ENCODE measurements around the gene DDX52.

The DDX52 gene

DNA sequence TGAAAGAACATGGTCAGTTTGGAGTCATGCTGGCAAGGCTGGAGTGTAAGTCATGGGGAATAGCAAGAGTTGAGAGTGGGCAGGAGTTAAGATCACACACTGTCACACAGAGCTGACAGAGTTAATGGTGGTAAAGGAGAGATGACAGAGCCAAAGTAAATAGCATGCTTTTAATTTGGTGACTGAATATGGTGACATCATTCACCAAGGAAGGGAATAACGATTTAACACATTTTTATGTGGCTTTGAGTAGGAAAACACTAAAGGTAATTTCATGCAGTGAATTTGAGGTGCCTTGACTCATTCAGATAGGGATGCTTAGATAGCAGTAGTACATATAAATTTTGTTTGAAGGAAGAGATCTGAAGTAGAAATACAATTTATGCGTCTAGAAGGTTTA, 76.1 kb downstream of the DDX52 start:
- in situ Hi-C loops (cut with MboI; ENCODE audit: low pct_unique_long_range_greater_than_20kb, low sequenced_read_pairs, unreplicated experiment): no loop called here
- DNase-seq (ENCODE audit: low spot score): no peak

DNA sequence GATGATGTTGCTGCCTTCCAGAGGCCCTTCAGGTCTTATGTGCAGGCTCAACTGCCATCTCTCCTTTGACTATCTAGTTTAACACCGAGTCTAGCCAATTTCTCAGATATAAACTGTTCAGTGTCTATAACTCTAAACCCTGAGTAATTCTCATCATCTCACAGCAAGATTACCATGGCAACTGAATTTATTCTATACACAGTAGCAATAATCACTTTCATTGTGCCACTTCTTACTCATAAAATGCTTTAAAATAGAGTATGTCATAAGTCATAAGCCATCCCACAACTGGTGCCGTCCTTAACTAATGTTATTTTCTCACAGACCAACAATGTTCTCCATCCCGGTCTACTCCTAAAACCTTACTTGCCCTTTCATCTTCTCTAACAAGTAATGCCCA, 79.0 kb downstream of the DDX52 start:
- DNase-seq (ENCODE audit: low spot score): no peak
- TF ChIP-seq, protein P1, sequence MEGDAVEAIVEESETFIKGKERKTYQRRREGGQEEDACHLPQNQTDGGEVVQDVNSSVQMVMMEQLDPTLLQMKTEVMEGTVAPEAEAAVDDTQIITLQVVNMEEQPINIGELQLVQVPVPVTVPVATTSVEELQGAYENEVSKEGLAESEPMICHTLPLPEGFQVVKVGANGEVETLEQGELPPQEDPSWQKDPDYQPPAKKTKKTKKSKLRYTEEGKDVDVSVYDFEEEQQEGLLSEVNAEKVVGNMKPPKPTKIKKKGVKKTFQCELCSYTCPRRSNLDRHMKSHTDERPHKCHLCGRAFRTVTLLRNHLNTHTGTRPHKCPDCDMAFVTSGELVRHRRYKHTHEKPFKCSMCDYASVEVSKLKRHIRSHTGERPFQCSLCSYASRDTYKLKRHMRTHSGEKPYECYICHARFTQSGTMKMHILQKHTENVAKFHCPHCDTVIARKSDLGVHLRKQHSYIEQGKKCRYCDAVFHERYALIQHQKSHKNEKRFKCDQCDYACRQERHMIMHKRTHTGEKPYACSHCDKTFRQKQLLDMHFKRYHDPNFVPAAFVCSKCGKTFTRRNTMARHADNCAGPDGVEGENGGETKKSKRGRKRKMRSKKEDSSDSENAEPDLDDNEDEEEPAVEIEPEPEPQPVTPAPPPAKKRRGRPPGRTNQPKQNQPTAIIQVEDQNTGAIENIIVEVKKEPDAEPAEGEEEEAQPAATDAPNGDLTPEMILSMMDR (IDR thresholded peaks at IDR 0.05; ENCODE audit: extremely low read depth, insufficient read depth, missing control alignments): no peak
- in situ Hi-C loops (cut with MboI; ENCODE audit: low pct_unique_long_range_greater_than_20kb, low sequenced_read_pairs, unreplicated experiment): no loop called here

More for the DNA sequence above, 76.1 kb downstream of the DDX52 start:
- TF ChIP-seq, protein P1 (IDR thresholded peaks at IDR 0.05; ENCODE audit: extremely low read depth, insufficient read depth, missing control alignments): no peak

DNA sequence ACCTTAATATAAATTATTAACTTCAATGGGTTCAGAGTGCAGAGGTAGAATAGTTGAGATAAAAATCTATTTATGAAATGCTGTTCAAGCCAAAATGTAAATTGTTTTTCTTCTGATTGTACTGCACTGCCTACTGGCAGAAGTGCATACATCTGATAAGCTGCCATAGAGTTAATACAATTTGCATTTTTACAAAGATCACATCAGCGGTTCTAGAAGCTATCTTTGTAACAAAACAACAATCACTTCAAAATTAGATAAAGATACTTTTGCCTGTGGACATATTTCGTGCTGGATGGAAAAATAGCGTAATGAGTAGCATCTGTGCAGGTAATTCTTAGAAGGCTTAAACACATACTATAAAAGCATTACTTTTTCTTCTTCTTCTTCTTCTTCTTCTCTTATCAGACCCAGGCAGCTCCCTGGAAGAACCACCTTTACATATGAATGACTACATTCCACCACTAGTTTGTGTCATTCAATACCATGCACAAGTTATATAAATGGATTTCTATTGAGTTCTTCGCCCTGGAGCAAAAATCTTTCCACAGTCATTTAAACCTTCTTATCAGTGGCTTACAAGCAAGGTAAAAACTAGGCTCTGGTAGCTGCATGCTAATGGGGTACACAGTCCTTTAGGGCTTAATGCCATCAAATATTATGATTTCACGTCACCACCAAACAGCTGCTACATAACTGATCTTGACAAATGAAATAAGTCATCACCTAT, 81.1 kb downstream of the DDX52 start:
- TF ChIP-seq, protein P1 (IDR thresholded peaks at IDR 0.05; ENCODE audit: extremely low read depth, insufficient read depth, missing control alignments): no peak
- no peak for DNase-seq (ENCODE audit: low spot score)
- in situ Hi-C loops (cut with MboI; ENCODE audit: low pct_unique_long_range_greater_than_20kb, low sequenced_read_pairs, unreplicated experiment): no loop called here

All from GM13977 (cell line).